NCI-H345 treated with DMSO at 0.1 percent for 48 hours (cell line): Measurements from ENCODE around the gene ANKRD33B.
"Not testable (repeated sequence)": the region's sequence is repeated elsewhere in the genome, so short reads cannot be mapped to it uniquely, and the experiment has no call there.

ENCODE experiments used
- DNase-seq: peaks from one replicate; lab custom pipeline; 2025; ENCODE audit not compliant: unreplicated experiment; lab: John Stamatoyannopoulos, UW

The ANKRD33B gene

DNA sequence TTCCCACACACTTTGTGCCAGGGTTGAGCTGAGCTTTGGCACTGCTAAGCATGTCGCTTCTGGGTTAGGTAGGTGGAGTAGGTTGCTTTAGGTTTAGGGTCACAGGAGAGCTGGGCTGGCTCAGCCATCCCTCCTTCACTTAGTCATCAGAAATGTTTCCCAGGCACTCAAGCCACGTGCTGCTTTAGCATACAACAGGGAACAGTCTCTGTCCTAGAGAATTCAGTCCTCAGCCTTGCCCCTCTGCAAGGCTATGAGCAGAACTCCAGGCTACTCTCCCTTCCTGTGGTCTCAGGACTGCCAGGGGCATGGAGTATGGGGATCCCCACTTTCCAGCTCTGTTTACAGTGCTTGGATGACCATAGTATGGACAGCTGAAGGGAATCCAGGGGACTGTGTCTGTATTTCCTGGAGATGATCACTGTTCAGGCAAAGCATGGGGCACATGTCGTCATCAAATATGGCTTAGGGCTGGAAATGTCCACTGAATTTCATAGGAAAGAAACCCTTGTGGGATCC lies 7.5 kb upstream of the ANKRD33B start:
- no peak for DNase-seq

DNA sequence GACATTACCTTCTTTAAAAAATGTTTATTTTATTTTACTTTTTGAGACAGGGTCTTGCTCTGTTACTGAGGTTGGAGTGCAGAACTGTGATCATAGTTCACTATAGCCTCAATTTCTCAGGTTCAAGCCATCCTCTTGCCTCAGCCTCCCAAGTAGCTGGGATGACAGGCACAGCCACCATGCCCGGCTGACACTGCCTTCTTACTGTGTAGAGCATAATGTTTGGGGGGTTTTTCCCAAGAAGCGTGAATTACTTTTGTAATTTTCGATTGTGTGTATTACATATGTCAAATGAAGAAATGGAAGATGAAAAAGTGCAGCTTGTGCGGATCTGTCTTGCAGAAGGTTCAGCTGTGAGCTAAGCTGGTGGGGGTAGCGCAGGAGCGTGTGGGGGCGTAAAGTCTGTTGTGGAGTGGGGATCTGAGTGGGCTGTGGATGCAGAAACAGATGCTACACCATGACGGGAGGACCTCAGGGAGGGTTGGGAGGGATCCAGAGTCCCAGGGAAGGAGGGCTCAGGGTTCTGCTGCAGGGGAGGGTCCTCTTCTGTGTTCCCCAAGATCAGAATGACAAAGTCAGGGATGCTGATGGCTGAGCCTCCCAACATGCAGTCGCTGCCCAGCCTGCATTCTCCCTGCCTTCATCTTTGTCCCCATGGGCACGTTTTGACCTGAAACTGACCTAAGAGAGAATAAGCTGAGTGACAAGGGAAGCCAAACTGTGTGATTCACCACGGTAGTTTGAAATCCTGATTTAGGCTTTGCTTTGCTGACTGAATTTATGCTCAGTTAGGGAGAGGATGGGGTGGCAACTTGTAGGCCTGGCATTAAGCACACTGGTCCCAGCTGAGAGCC lies 6.8 kb upstream of the ANKRD33B start:
- no peak for DNase-seq

DNA sequence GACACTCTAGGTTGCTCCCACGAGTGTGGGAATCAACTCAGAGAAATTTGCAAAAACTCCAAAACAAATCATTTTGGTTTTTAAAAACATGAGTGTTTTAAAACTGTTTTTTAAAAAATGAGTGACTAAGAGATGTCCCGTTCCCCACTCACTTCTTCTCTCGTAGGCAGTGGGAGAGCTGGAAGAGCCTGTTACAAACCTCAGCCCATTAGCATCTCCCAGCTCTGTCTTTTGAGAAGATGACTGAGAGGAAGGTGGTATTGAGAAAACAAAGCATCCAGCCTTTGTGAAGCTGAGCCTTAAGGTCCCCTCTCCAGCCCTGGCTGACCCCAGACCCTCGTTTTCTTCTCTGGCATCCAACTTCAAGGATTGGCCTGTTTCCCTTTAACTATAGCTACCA lies 4.7 kb upstream of the ANKRD33B start:
- DNase-seq, result no peak

DNA sequence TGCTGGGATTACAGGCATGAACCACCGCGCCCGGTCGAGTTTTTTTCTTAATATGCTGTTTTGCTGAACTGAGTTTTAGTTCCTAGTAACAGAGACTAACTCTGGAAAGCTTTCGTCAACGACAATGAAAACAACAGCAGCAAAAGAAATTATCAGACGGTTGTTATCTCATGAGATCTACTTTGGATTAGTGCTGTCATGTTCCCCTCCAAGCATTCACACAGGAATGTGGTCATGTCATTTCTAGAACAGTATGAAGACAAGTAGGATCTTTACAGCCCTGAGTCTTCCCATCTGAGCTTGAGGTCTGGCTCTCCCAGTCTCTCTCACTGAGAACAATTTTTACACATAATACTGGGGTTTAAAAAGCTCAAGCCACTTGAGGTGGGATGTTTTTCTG lies 4.0 kb upstream of the ANKRD33B start:
- DNase-seq, result no peak

DNA sequence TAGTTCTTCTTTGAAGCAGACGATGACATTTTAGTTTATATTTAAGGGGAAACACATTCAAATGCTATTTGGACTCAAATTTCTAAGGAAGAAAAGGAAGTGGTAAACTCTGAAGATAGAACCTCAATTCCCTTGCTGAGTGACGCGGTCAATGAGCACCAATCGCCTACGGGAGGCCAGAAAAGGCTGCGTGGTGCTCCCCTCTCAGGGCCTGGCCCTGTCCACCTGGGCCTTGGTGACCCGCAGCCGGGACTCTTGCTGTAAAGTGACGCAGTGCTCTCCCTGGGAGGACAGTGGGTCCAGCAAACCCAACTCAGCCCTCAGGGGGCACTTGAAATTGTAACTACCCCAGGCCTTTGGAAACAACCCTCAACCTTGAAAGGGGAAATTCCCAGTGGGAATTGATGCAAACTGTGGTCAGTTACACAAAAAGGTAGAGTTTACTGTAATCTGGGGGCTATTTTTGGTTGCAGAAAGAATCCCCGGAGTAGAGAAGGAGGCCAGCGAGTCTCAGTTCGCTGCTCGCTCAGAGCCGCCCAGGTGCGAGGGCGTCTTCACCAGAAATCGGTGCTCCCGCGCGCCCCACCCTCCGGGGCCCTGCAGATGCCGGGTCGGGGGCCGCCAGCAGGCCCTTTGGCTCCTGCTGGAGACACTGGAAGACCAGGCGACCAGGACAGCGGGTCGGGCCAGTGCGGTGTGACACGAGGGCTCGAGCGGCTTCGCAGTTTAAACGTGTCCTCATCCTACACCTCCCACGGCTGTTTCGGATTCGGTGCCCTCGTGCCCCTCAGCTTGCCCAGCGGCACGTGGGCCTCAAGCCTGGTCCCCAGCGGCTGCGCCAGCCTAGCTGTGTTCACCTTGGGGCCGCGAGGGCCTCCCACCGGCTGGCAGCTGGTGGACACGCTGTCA lies 1.4 kb upstream of the ANKRD33B start:
- no peak for DNase-seq

DNA sequence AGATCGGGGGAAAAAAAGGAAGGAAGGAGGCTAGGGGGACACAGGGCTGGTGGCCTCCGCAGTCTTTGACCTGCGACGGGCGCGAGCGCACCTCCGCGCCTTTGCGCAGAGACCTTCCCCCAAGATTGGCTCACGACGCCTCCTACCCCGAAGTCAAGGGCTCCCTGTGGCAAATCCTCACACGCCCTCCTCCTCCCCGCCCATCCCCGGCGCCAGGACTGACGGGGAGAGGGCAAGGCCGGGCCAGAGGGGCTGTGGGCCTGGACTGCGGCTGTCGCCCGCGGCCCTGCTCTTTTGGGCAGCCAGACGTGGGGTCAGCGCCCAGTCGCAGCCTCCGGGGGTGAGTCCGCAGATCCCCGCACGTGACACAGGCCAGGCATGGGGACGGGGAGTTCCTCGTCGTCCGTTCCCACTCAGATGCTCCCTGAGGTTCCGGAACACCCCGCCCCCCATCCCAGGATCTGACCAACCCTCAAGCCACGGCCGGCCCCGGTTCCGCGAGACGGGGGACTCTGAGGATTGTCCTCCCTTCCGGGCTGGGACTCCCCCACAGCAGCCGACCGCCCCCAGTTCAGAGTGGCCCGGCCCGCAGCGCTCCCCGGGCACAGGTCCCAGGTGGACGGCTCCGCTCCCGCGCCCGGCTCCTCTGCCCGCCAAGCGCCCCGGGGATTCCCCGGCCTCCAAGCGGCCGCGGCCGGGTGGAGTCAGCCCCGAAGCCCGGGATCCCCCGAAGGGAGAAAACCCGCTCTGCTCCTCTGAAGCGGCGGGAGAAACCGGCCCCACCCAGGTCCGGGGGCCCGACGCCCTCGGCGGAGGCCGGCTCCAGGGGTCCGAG lies 543 bp upstream of the ANKRD33B start:
- DNase-seq, result no peak

DNA sequence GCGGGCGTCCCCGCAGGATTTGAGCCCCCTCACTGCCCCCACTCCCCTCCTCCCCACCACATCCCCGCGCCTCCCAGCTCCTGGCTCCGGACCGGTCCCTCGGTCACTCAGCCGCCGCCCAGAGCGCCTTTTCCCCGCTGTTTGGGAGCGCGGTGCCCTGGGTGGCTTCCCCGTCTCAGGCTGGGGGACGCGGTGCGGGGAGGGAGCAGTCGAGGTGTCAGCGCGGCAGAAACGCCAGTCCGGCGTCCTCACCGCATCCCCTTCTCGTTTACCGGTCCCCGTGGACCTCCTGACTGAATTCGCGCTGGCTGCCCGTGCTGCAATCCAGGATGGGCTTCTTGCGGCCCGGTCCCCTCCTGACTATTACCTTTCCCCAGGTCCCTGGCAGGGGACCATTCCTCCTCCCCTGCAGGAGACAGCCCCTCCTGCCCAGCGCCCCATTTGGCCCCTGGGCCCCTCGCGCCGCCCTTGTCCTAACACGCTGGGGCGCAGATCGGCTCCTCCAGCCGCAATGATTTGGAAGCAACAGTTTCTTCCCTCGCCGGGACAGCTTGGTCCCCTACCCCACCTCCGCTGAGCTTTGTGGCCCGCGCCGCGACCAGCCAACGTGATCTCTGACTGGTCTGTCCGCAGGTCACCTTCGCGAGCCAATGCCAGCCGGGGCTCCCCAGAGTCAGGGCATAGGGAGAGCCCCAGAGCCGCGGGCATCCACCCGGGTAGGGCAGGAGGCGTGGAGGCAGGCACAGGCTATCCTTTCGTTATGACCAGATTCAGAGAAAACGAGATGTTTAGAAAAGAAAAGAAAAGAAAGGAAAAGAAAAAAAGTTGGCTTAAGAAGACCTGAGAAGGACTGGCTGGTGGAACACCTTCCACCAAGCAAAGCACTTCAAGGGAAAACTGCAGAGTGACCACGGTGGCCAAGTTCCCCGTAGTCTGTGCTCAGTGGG lies 1.2 kb downstream of the ANKRD33B start:
- no peak for DNase-seq

DNA sequence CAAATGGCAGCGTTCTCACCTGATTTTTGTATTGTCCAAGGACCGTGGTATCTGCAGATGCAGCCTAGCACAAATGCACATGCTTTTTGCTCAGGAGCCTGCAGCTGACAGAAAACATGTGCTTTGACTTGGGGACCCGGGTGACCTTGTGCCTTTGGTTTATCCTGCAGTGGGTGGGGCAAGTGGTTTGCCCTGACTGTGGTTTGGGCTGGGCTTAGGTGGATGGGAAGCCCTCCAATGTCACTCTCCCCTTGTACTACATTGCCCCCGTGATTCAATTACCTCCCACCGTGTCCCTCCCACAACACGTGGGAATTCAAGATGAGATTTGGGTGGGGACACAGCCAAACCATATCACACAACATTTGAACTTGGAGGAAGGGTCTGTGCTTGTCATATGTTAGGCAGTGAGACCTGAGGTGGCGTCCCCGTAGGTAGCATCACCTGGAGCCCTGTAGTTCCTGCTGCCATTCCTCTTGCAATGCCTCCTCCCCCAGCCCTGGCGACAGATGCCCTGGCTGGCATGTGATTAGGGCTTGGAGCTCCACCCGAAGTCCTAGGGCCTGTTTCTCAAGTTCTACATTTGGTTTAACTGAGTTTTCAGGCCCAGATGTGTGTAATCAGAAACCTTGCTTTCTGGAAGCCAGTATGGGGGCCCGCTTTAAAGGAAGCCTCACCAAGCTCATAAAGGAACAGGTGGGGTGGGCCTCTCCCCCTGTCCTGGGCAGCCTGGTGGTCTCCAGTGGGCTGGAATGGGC lies 2.1 kb downstream of the ANKRD33B start:
- no peak for DNase-seq

DNA sequence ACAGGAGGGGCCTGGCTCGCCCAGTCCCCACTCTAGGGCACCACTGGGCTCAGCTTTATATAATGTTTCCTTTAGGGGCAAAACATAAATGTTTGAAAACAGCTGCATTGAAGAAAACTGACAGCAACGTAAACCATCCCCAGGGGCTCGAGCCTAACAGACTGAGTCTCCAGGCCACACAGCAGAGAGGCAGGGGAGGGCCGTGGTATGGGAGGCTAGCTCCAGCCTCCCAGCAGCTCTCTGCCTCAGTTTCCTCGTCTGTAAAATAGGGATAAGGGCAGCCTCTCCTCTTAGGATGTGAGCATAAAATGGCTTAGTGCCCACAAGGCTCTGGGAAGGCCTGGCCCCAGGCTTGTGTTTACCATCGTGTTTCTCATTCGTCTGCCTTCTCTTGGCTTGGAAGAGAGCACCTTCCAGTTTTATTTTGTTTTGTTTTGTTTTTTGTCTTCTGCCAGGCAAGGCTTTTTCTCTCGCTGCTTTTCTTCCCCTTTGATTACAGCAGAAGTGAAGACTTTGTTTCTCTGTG lies 2.7 kb downstream of the ANKRD33B start:
- no peak for DNase-seq

DNA sequence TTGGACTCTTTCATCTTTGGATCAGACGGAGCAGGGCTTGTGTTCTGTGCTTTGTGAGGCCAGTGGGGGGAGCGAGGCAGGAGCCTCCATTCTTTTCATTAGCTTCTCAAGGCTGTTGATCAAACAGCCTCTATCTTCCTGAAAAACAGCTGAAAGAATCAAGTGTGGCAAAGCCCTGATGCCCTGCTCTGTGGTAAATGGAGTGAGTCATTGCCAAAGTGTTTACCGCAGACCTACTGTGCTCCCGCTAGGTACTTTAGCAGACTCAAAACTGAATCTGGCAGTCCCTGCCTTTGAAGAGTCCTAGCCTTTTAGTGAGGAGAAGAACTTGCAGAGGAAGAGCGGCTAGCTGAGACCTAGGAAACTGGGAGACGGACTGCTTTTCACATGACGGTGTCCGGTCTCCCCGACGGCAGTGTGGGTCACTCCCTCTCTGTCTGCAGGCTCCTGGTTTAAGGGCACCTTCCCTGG lies 3.3 kb downstream of the ANKRD33B start:
- DNase-seq, result no peak

DNA sequence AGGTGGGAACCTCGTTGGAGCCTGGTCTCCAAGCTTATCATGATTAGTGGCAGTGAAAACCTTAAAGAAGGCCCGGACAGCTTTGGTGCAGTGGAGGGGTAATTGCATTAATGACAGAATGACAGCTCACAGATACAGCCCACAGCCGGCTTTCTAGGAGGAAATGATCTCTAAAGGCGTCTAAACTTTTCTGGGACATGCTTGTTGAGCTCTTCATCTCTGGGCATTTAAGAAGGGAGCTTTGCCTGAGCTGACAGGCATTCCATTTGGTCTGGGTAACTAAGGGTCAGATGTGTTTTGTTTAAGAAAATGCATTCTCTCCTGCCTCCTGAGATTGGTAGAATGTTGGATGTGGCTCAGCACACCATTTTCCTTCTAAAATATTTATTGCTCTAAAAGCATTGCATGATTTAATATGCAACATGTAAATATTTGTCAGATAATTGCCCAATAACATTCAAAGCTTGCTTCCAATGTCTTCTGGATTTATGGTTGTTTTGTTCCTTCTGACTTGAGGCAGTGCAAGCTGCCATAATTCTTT lies 4.0 kb downstream of the ANKRD33B start:
- no peak for DNase-seq

DNA sequence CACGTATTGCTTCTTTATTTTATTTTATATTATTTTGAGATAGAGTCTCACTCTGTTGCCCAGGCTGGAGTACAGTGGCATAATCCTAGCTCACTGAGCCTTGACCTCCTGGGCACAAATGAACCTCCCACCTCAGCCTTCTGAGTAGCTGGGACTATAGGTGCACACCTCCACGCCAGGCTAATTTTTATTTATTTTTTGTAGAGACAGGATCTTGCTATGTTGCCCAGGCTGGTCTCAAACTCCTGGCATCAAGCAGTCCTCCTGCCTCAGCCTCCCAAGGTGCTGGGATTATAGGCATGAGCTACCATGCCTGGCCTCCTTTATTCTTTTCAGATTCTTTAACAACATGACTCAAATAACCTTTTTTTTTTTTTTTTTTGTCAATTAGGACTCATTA lies 6.7 kb downstream of the ANKRD33B start:
- not testable (repeated sequence) for DNase-seq

DNA sequence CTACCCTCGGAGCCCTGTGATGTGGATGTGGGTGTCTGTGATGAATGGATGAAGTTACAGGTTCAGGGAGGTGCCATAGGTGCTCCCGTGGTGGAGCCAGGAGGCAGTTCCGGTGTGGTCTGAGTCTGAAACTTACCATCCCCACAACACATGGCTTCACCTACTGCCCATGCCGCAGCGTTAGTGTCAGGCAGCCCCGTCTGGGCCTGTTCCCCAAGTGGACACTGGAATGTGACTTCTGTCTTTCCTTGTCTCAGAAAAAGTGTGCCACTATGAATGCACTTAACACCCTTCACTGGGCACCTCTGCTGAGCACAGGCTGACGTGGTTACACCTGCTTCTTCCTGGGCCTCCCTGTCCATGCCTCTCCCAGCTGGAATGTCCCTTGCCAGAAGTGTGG lies 8.6 kb downstream of the ANKRD33B start:
- DNase-seq, result no peak

DNA sequence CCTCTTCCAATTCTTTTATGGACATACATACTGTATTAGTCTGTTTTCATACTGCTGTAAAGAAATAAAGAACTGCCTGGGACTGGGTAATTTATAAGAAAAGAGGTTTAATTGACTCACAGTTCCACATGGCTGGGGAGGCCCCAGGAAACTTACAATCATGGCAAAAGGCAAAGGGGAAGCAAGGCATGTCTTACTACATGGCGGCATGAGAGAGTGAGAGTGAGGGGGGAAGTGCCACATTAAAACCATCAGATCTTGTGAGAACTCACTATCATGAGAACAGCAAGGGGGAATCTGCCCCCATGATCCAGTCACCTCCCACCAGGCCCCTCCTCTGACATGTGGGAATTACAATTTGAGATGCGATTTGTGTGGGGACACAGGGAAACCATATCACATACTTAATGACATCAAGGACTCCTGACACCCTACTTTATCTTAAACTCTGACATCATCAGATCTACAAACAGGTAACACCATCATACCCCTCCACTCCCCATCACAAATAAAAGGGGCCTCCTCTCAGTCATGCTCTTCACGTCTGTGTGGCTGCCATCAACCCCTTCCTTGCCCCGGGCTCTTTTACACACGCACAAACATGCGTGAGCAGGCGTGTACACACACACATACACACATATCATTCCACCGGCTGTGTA lies 9.7 kb downstream of the ANKRD33B start:
- DNase-seq, result no peak

DNA sequence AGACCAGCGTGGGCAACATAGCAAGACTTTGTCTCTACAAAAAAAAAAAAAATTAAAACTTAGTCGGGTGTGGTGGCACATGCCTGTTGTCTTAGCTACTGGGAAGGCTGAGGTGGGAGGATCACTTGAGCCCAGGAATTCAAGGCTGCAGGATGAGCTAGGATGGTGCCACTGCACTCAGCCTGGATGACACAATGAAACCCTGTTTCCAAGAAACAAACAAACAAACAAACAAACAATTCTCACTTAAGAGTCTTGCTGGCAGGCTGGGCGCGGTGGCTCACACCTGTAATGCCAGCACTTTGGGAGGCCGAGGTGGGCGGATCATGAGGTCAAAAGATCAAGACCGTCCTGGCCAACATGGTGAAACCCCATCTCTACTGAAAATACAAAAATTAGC lies 11.0 kb downstream of the ANKRD33B start:
- DNase-seq, result not testable (repeated sequence)

DNA sequence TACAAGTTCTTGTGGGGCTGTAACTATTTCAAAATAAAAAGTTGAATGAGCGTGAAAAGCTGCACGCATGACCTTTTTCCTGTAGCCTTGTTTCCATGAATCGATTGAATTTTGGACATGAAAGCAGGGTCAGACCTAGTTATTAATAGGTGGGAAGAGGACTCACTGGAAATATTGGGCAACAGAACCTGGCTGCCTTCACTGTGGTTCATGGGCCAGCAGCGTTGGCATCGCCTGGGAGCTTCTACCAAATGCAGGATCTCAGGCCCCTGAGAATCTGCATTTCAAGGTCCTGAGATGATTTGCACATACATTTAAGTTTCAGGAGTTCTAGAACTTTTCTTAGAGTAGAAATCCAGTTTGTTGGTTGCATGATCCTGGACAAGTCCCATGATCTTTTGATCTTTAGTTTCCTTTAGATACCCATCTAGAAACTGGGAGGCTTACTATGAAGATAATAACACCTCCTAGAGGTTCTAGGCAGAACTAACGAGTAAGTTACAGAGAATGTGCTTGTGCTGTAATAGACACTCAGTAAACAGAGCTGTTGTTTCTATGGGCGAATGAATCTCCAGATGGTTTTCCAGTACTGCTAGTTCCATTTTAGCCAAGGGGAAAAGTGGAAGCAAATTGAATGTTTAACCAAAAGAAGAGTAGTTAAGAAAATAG lies 12.4 kb downstream of the ANKRD33B start:
- DNase-seq, result no peak

DNA sequence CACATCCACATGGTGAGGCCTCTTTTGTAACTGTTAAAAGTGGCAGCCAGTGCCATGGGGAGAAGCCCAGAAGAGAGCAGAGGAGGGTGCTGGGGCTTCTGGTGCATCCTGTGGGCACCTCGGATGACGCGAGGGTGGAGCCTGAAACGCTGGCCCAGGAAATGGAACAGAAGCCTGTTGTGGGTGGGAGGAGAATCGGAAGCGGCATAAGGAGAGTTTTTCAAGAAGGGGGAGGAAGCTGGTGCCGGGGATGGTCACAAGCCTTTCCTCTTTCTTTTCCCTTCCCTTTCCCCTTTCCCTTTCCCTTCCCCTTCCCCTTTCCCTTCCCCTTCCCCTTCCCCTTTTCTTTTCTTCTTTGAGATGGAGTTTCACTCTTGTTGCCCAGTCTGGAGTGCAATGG lies 12.9 kb downstream of the ANKRD33B start:
- no peak for DNase-seq
